CD4-positive, alpha-beta T cell treated with Interferon gamma for 1 hour (primary cell): ENCODE measurements around the gene ELN.
"Not testable (repeated sequence)": the region's sequence is repeated elsewhere in the genome, so short reads cannot be mapped to it uniquely, and the experiment has no call there.

Experiments used
- DNase-seq: peaks from one replicate; pipeline ENCODE4 v3.0.0-alpha.2; 2020

The ELN gene

GRCh38 chr7:74027683-74028320 is at the start of gene ELN:
TSS of gene ELN (plus strand) at chr7:74028173. CDS start at chr7:74028188, 15 bp downstream.
- no peak for DNase-seq

GRCh38 chr7:73978661-73979563 is 49.1 kb upstream of the ELN start:
- no peak for DNase-seq

DNA sequence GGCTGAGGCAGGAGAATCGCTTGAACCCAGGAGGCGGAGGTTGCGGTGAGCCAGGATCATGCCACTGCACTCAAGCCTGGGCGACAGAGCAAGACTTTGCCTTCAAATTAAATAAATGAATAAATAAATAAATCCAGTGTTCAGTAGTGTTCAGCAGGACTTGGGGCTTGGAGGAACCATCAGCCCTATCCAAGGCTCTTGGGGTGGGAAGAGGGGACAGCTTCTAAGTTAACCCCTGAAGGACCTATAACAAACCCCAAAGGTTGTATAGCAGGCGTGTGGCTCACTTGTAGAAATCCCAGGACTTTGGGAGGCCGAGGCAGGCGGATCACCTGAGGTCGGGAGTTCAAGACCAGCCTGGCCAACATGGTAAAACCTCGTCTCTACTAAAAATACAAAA is 48.3 kb upstream of the ELN start:
- DNase-seq = not testable (repeated sequence)

GRCh38 chr7:73980206-73980605 is 47.8 kb upstream of the ELN start:
- DNase-seq = no peak

GRCh38 chr7:73981933-73982332 is 46.0 kb upstream of the ELN start:
- no peak for DNase-seq

DNA sequence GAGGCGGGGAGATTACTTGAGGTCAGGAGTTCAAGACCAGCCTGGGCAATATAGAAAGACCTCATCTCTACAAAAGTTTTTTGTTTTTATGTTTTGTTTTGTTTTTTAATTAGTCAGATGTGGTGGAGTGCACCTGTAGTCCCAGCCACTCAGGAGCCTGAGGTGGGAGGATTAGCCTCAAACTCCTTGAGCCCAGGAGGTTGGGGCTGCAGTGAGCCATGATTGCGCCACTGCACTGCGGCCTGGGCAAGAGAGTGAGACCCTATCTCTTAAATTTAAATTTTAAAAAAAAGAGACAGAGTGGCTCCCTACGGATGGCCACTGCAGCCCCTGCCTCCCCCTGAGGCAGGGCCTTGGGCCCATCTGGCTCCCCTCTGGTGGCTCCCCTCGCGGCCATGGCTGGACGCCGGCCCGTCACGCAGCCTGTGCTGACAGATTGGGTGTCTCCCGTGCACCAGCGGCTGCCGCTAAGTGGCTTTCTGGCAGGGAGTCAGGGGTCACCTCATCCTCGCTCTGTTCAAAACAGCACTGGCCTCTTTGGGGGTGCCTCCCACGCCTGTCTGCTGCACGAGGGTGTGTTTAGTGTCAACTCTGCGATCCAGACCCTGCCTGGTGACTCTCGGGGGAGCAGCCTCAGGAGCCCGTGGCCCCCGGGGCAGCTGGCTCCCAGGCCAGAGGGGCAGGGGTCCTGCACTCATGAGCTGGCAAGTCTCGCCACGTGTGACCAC is 44.4 kb upstream of the ELN start:
- no peak for DNase-seq

GRCh38 chr7:73984481-73985205 is 43.3 kb upstream of the ELN start:
- DNase-seq = no peak

GRCh38 chr7:73985737-73986141 is 42.2 kb upstream of the ELN start:
- no peak for DNase-seq

DNA sequence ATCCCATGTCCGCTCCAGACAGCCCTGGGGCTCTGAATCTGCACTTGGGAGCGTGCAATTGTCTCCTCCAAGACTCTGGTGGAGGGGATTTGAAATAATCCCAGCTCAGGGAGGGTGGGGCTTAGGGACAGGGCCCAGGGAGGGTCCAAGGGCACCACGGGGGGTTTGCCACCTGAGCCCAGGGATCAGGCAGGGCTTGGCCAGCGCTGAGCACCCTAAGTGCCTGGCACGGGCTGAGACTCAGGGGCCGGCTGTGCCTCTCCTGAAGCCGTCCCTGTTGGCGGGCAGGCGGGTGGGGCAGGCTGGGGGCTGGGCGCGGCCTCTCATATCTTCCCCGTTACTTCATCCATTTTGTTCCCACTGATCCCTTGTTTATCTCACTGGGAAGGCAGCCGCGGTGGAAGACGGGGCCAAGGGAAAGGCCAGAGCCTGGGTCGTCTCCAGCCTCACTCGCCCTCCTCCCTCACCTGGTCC is 41.8 kb upstream of the ELN start:
- no peak for DNase-seq

GRCh38 chr7:73987298-73987697 is 40.7 kb upstream of the ELN start:
- no peak for DNase-seq

GRCh38 chr7:73988197-73988596 is 39.8 kb upstream of the ELN start:
- no peak for DNase-seq

DNA sequence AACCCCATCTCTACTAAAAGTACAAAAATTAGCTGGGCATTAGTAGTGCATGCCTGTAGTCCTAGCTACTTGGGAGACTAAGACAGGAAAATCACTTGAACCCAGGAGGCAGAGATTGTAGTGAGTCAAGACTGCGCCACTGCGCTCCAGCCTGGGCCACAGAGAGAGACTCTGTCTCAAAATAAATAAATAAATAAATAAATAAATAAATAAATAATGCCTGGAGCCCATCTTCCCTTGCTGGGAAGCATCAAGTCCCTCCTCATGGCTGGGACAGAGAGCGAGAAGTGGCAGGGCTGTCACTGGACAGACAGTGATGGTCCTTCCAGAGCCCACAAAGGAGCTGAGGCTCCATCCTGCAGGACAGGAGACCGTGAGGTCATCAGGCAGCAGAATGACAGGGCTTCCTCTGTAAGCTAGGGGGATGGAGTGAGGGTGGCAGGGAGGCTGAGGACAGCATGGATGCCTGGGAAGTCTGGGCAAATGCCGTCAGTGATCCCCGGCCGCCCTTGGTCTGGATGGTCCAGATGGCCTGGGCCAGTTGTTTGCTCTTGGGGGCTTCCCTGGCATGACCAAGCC is 36.4 kb upstream of the ELN start:
- DNase-seq = no peak

DNA sequence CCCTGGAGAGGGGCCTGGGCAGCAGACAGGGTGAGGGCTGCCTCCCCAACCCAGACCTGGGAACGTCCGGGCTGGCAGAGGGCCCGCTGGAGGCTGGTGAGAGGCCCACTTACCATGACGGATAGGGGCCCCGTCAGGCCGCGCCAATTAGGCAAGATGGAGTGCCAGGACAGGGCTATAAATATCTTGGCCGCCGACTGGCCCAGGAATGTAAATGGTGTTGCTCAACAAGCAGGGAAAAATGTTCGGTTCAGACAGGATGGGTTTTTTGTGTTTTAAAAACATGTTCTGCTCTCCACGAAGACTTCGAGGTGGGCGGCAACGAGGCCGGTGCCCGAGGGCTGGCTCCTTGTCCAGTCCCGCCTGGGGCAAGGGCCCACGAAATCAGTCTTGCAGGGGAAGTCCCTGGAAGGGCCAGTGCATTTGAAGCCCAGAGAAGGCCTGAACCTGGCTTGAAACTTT is 35.8 kb upstream of the ELN start:
- no peak for DNase-seq

DNA sequence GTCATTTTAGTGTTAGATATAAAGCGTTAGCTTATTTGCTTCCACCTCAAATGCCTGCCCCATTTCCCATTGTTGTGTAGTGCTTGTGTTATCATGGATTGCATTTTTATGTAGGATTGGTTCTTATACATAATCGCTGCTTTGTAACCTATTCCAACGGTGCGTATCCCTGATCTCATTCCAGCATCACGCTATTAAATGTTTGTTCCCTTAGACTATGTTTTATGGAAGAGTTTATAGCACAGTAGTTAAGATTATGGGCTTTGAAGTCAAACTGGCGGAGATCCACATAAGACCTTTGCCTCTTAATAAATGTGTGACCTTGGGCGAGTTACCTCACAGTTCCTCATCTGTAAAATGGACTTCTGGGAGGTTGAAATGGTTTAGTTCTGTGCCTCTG is 34.0 kb upstream of the ELN start:
- DNase-seq = no peak

GRCh38 chr7:73994761-73995160 is 33.2 kb upstream of the ELN start:
- no peak for DNase-seq

- no peak for DNase-seq
These were observed 32.6 kb upstream of the ELN start for GRCh38 chr7:73995330-73995729.

GRCh38 chr7:73995821-73996511 is 32.0 kb upstream of the ELN start:
- DNase-seq = no peak

- DNase-seq = no peak
These were observed 30.9 kb upstream of the ELN start for GRCh38 chr7:73997056-73997455.

DNA sequence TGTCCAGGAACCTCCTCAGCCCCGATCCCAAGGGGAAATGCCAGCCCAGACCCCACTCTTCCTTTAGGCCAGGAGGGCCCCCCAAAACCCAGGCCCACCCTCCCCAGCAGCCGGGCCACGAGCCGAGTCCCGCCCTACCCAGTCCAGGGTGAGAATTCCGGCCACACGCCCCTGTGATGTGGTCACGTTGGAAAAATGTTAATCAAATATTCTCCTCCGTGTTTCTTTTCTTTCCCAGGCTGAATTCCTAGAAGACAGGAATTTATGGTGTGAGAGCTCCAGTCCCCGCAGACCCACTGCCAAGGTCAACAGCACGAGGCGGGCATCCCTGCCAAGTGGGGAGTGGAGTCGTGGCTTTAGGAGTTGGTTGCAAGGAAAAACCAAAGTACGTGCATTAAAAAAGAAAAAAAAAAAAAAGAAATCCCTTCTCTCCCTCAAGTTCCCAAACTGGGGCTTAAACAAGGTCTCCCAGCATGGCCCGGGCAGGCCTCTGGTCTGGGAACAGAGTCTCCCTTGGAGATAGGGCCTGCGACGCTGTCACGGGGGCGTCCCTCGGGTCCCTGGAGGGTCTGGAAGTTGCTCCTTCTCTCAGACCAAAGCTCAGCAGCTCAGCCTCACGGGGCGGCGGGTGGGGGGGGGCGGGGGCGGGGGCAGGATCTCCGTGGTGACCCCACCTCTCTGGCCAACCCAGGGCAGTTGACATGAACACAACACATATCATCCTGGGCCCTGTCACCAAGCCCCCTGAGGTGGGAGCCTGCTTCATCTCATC is 28.1 kb upstream of the ELN start:
- no peak for DNase-seq

GRCh38 chr7:74000489-74001149 is 27.4 kb upstream of the ELN start:
- DNase-seq = no peak
